Right atrium auricular region (tissue), 2 donors: Measurements from ENCODE around the gene PKN2. TPM values are rescaled to one million over a fixed set of nuclear protein-coding genes. Genes with fewer than 3 reads are reported as not detected.
"Not testable (repeated sequence)": the region's sequence is repeated elsewhere in the genome, so short reads cannot be mapped to it uniquely, and the experiment has no call there.

Experiments
- DNase-seq: peaks from one replicate; pipeline ENCODE4 v3.0.0-alpha.2; 2019; ENCODE audit warnings: low spot score
- H3K27ac ChIP-seq, 2 donors: fragments of 200-600 bp; sonication (generic); 1 replicate in 1 of 2; 2 replicates in 1 of 2; pipeline ENCODE4 v1.5.1; 2016 to 2019
- H3K27me3 ChIP-seq, 2 donors: fragments of 200-600 bp; sonication (generic); one replicate each; pipeline versions ENCODE4 v1.5.1 to v1.6.0; 2017 to 2019
- H3K36me3 ChIP-seq: fragments of 200-600 bp; sonication (generic); one replicate; pipeline ENCODE4 v1.5.1; 2016
- H3K4me1 ChIP-seq, 2 donors: fragments of 200-600 bp; sonication (generic); one replicate each; pipeline versions ENCODE4 v1.5.1 to v1.6.0; 2017 to 2019
- H3K4me3 ChIP-seq, 2 donors: fragments of 200-600 bp; sonication (generic); 1 replicate in 1 of 2; 2 replicates in 1 of 2; pipeline ENCODE4 v1.5.1; 2017 to 2019; ENCODE audit warnings: mild to moderate bottlenecking in 1 of 2, moderate library complexity in 1 of 2
- H3K9me3 ChIP-seq, 2 donors: fragments of 200-600 bp; sonication (generic); one replicate each; pipeline ENCODE4 v1.5.1; 2019
- CTCF ChIP-seq, 2 donors: fragments of 200-600 bp; sonication (generic); IDR thresholded peaks; one replicate each; pipeline ENCODE4 v1.5.1; 2019; ENCODE audit warnings: antibody characterized with exemption in 2 of 2
- total RNA-seq, 2 donors: library from RNA; depleted of rRNA; stranded (reverse); fragments of >200 nt; gene quantifications; one replicate each; pipeline ENCODE4 v1.1.0, GENCODE V29; 2016

PKN2 gene
- total RNA-seq, 2 donors from 2014 or later = 21.7 to 24.9 TPM

GRCh38 chr1:88877911-88878310 lies 193.8 kb downstream of the PKN2 start:
- peaks cover 0 to 13% of the 10 kb centered on the region in 2 donors for H3K4me1 ChIP-seq
- no peaks in the 10 kb centered on the region for H3K27me3 ChIP-seq
- no peak overlapping the region for H3K27ac ChIP-seq
- DNase-seq = no peak
- peaks cover 5% of the 10 kb centered on the region for H3K36me3 ChIP-seq
- no peaks in the 10 kb centered on the region for H3K9me3 ChIP-seq
- no peak for TF ChIP-seq CTCF (IDR thresholded peaks at IDR 0.05)
- no peak overlapping the region for H3K4me3 ChIP-seq

GRCh38 chr1:88878731-88879130 lies 194.7 kb downstream of the PKN2 start:
- H3K36me3 ChIP-seq = peaks cover 6% of the 10 kb centered on the region
- DNase-seq = no peak
- H3K4me1 ChIP-seq = peaks cover 0 to 11% of the 10 kb centered on the region in 2 donors
- TF ChIP-seq CTCF (IDR thresholded peaks at IDR 0.05) = no peak
- no peak overlapping the region for H3K27ac ChIP-seq
- no peaks in the 10 kb centered on the region for H3K9me3 ChIP-seq
- no peak overlapping the region for H3K4me3 ChIP-seq
- no peaks in the 10 kb centered on the region for H3K27me3 ChIP-seq

DNA sequence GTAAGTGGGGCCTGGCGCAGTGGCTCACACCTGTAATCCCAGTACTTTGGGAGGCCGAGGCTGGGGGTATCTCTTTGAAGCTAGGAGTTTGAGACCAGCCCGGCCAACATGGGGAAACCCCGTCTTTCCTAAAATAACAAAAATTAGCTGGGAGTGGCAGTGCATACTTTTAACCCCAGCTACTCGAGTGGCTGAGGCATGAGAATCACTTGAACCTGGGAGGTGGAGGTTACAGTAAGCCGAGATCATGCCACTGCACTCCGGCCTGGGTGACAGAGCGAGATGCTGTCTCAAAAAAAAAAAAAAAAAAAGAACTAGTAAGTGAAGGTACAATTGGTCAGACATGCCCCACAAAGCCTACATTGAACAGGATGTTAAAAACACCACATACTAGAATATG lies 196.6 kb downstream of the PKN2 start:
- DNase-seq, H3K4me1 ChIP-seq: not testable (repeated sequence)
- peaks cover 23% of the 10 kb centered on the region for H3K36me3 ChIP-seq

DNA sequence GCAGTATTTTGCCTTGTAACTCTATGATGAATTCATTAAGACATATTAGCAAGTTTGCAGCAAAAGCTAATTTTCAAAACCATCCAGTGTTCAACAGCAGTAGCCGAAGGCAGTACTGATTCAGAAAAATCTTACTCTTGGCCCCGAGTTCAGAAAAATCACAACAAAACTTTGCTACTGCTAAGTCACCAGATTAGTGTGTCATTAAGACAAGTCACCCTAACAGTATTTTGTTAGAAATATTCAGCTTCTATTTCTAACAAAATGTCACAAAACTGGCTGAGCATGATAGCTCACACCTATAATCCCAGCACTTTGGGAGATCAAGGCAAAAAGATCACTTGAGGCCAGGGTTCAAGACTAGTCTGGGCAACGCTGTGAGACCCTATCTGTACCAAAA lies 199.1 kb downstream of the PKN2 start:
- no peak for DNase-seq
- Histone ChIP-seq H3K4me3 (no peak overlapping the region), H3K9me3 (no peaks in the 10 kb centered on the region), H3K27me3 (no peaks in the 10 kb centered on the region), H3K36me3 (peaks cover 37% of the 10 kb centered on the region), H3K4me1 (no peaks in the 10 kb centered on the region), H3K27ac (no peak overlapping the region)
- no peak for TF ChIP-seq CTCF (IDR thresholded peaks at IDR 0.05)

More for the DNA sequence above, 196.6 kb downstream of the PKN2 start:
- not testable (repeated sequence) for H3K27me3 ChIP-seq, H3K27ac ChIP-seq, H3K4me3 ChIP-seq, H3K9me3 ChIP-seq

Other genes with a start within 250 kb of the PKN2 start
- gene GTF2B, start 207.3 kb downstream of the PKN2 start, total RNA-seq = 10 to 100 TPM; 19.8 to 19.9 TPM